Mucosa of rectum (tissue), 2 donors: Measurements from ENCODE around the gene OSBPL9.
"Not testable (repeated sequence)": the region's sequence is repeated elsewhere in the genome, so short reads cannot be mapped to it uniquely, and the experiment has no call there.

ENCODE experiments used
- H3K27ac ChIP-seq, 2 donors: one replicate each; pipeline ENCODE4 v1.7.0; 2013; ENCODE audit warnings: inconsistent platforms in 2 of 2, low read depth in 2 of 2, low read length in 2 of 2
- H3K27me3 ChIP-seq, 2 donors: one replicate each; pipeline ENCODE4 v1.7.0; 2013; ENCODE audit warnings: low read length in 2 of 2; ENCODE audit not compliant: control insufficient read depth in 2 of 2, insufficient read depth in 2 of 2
- H3K36me3 ChIP-seq, 2 donors: one replicate each; pipeline ENCODE4 v1.7.0; 2013; ENCODE audit warnings: low read length in 2 of 2; ENCODE audit not compliant: control insufficient read depth in 2 of 2, insufficient read depth in 2 of 2
- H3K4me1 ChIP-seq, 2 donors: one replicate each; pipeline ENCODE4 v1.7.0; 2013; ENCODE audit warnings: low read length in 2 of 2, mild to moderate bottlenecking in 1 of 2; ENCODE audit not compliant: control insufficient read depth in 2 of 2, insufficient read depth in 2 of 2
- H3K4me3 ChIP-seq, 2 donors: one replicate each; pipeline ENCODE4 v1.7.0; 2013; ENCODE audit warnings: low read length in 2 of 2
- H3K9ac ChIP-seq, 2 donors: one replicate each; pipeline ENCODE4 v1.7.0; 2013; ENCODE audit warnings: low read length in 2 of 2, low read depth in 1 of 2, mild to moderate bottlenecking in 1 of 2
- H3K9me3 ChIP-seq, 2 donors: one replicate each; pipeline ENCODE4 v1.7.0; 2013; ENCODE audit warnings: low read length in 2 of 2; ENCODE audit not compliant: control insufficient read depth in 2 of 2
- donor health status: healthy.
- donor health status: Normal muscosa, but diverticular disease.

The OSBPL9 gene

DNA sequence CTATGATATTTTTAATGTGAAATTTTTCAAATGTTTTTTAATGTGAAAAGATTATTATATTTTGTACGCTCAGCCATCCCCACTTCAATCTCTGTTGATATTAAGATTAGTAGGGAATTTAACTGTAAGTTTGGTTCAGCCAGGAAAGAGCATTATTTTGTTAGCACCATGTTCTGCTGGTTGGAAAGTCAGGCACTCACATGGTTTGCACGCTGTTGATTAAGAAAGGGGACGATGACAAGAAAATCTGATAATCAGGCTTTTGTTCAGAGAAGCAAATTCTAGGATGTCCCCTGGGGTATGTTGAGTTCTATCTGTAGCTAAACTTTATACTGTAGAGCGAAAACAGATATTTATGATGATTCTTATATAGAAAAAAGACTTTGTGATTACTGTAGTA, 115.1 kb downstream of the OSBPL9 start:
- Histone ChIP-seq H3K27ac (no peak overlapping the region), H3K4me1 (peaks cover 0 to 11% of the 10 kb centered on the region in 2 donors)

DNA sequence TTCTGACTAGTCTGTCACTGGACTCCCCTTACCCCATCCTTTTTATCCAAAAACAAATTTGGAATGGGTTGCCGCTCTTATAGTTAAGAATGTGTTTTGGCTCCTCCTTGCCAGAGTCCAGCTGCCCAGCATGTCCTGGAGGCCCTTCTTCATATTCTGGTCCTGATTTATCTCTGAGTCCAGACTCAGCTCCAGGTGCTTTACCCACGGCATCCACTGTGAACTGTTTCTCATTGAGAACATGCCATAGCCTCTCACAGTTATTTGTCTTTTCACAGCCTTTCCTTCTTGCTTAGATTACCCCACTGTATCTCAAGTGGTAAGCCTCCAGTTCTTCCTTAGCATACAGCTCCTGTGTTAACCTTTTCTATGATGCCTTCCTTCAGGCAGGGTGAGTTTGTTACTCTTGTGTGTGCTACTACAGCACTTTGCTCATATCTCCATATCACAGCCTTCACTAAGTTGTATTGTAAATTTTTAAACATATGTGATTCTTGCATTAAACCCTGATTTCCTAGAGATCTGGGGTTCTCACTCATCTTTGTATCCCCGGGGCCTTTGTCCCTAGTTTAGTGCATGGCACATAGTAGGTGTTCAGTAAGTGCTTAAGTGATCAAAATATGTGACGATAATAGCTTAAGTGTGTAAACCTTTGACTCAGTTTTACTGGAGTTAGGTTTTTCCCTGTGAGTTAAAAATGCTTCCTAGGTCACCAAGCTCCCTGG, 116.0 kb downstream of the OSBPL9 start:
- no peak overlapping the region for H3K27ac ChIP-seq
- no peaks in the 10 kb centered on the region for H3K9me3 ChIP-seq
- H3K27me3 ChIP-seq = no peaks in the 10 kb centered on the region
- peaks cover 0 to 11% of the 10 kb centered on the region in 2 donors for H3K4me1 ChIP-seq
- no peaks in the 10 kb centered on the region for H3K36me3 ChIP-seq
- H3K4me3 ChIP-seq = no peak overlapping the region
- no peak overlapping the region for H3K9ac ChIP-seq

More for the DNA sequence above, 115.1 kb downstream of the OSBPL9 start:
- Histone ChIP-seq H3K9ac (no peak overlapping the region), H3K36me3 (no peaks in the 10 kb centered on the region), H3K27me3 (no peaks in the 10 kb centered on the region), H3K4me3 (no peak overlapping the region), H3K9me3 (no peaks in the 10 kb centered on the region)

DNA sequence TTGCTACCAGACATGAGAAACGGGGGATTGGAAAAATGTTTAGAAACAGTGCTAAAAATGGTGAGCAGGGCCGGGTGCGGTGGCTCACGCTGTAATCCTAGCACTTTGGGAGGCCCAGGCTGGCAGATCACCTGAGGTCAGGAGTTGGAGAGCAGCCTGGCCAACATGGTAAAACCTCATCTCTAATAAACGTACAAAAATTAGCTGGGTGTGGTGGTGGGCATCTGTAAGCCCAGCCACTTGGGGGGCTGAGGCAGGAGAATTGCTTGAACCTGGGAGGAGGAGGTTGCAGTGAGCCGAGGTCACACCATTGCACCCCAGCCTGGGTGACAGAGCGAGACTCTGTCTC, 116.5 kb downstream of the OSBPL9 start:
- H3K27ac ChIP-seq = not testable (repeated sequence)

DNA sequence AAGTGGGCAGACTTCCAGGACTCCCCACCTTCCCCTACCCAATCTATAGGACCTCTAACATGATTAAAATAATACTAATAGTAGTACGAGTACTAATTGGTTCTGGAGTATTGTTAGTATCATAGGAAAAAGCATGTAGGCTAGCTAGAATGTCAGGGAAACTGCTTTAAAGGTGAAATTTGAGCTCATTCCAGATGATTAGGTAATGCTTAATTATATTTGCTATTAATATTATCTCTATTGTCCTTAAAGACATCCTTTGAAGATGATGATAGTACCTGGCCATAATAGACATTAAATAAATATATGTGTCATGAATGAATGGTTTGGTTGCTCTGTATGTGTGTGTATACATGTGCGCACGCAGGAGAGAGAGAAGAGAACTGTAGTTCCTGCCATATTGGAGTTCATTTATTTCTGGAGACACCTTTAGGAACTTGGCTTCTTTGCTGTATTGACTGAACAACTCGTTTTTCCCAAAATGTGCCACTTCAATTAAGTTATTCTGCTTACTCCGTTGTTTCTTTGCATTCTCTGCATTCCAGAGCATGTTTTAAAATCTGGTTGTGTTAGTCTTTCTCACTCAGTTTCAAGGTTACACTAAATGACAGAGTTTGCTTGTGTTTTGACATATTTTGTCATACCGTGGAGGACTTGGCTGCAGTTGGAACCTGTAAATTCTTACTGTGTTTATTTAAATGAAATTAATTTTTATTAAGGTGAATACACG, 117.1 kb downstream of the OSBPL9 start:
- Histone ChIP-seq H3K27me3 (no peaks in the 10 kb centered on the region), H3K4me3 (no peak overlapping the region), H3K36me3 (no peaks in the 10 kb centered on the region), H3K9me3 (no peaks in the 10 kb centered on the region), H3K9ac (no peak overlapping the region), H3K27ac (no peak overlapping the region), H3K4me1 (peaks cover 0 to 8% of the 10 kb centered on the region in 2 donors)

More for the DNA sequence above, 116.5 kb downstream of the OSBPL9 start:
- H3K36me3 ChIP-seq, H3K4me3 ChIP-seq, H3K9ac ChIP-seq, H3K27me3 ChIP-seq, H3K9me3 ChIP-seq: not testable (repeated sequence)
- peaks cover 0 to 11% of the 10 kb centered on the region in 2 donors for H3K4me1 ChIP-seq

DNA sequence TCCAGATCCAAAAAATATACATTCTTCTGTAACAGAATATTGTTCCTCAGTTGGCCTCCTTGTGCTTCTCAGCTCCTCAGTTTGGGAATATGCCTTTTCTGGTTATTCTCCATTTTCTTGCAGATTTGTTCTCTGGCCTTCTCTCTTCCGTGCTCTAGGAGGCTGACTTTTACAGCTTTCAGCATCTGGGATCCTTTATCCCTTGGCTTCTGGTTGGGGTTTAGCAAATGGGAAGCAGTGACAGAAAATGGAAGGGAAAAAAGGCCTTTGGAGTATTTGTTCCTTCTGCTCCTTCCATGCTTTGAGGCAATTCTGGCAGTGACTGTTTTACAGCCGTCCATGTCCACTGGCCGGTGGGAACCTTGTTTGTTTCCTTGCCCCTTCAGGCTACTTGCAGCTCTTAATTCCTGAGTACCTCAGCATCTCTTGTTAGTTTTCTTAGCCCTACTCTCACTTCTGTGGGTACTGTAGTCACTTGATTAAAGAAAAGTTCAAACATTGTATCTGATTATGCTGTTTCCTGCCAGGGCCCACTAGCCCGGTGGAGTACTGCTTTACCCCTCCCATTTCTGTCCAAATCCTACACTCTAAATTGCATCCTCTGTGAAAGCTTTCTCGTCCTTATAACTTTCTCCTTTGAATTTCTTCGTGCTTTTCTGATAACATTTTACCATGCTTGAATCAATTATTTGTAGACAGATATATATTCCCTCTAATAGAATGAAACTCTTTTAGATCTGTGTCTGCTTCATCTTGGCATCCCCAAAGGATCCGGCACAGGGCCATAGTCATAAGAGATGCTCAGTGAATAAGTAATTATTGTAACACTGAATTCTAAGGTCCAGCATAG, 118.2 kb downstream of the OSBPL9 start:
- H3K9ac ChIP-seq = no peak overlapping the region
- H3K4me3 ChIP-seq = no peak overlapping the region
- no peaks in the 10 kb centered on the region for H3K9me3 ChIP-seq
- H3K27ac ChIP-seq = no peak overlapping the region
- H3K27me3 ChIP-seq = no peaks in the 10 kb centered on the region
- H3K36me3 ChIP-seq = no peaks in the 10 kb centered on the region
- H3K4me1 ChIP-seq = peaks cover 0 to 5% of the 10 kb centered on the region in 2 donors

DNA sequence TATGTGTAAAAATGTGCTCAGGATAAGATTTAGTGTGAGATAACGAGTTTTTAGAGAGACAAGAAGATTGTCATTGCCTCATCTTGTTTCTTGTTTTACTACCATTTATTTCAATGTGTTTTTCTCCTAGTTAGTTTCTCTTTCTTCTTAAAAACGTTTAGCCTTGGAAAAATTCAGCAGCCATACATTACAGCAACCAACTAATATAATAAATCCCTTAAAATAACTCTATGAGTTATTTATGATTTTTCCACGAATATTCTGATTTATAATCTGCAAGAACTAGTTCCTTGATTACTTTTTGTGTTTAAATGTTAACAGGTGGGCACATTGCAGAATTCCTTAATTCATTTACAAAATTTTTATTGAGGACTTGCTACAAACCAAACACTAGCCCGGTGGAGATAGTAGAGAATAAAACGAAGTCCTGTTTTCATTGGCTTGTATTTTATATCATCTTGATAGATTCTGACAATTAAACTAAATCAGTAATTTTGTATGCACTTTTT, 118.9 kb downstream of the OSBPL9 start:
- Histone ChIP-seq H3K27ac (no peak overlapping the region), H3K9me3 (no peaks in the 10 kb centered on the region), H3K4me1 (no peaks in the 10 kb centered on the region), H3K4me3 (no peak overlapping the region), H3K9ac (no peak overlapping the region), H3K36me3 (no peaks in the 10 kb centered on the region), H3K27me3 (no peaks in the 10 kb centered on the region)

DNA sequence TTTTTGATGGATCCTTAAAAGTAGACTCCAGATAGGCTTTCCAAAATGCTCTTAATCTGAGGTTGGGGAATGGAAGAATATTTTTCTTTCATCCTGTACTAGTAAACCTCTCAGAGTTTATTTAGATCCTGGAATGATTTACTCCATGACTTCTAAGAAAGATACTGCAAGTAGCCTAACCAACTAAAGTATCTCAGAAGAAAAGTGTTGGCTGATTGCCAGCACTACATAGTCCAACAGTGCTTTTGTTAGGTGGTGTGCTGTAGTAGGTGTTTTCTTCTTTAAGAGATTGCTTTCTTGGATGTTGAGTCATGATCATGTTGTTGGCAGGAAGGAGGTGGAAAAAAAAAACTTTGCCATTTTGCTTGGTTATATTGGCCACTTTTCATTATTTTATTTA, 119.8 kb downstream of the OSBPL9 start:
- Histone ChIP-seq H3K36me3 (no peaks in the 10 kb centered on the region), H3K27ac (no peak overlapping the region), H3K4me3 (no peak overlapping the region), H3K4me1 (no peaks in the 10 kb centered on the region), H3K9me3 (no peaks in the 10 kb centered on the region), H3K27me3 (no peaks in the 10 kb centered on the region), H3K9ac (no peak overlapping the region)

DNA sequence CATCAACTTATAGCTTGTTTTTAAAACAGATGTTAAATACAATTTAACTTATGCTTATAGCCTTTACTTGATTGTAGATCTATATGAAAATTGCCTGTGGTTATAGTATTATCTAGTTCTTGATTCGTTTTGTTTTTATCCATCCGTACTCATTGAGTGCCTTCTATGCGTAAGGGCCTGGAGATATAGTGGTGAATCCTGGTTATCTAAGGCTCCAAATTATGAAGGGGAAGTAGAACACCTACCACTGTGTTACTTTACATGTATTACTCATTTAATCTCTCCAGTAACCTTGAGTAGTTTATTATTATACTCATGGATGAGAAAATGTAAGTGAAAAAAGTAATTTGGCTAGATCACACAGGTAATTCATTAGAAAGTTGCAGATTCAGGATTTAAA, 121.8 kb downstream of the OSBPL9 start:
- H3K36me3 ChIP-seq = no peaks in the 10 kb centered on the region
- H3K27ac ChIP-seq = no peak overlapping the region
- H3K4me3 ChIP-seq = no peak overlapping the region
- no peaks in the 10 kb centered on the region for H3K4me1 ChIP-seq
- no peaks in the 10 kb centered on the region for H3K27me3 ChIP-seq
- no peaks in the 10 kb centered on the region for H3K9me3 ChIP-seq
- no peak overlapping the region for H3K9ac ChIP-seq

DNA sequence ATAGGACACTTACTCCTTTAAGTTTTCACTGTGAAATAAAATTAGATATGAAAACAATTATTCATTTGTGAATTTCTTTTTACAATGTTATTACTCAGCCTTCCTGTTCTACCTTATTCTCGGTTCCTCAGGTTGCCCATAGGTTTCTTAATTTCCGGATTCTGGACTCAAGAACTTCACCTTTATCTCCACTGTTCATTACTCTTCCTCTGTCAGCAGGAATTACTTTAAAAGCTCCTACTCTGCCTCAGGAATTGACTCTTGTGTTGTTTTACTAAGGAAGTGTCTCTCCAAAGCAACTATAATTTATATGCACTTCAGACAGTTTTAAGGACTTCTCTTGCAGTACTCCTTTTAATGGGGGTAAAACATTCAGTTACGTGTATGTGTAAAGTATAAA, 123.8 kb downstream of the OSBPL9 start:
- no peaks in the 10 kb centered on the region for H3K4me1 ChIP-seq
- no peaks in the 10 kb centered on the region for H3K27me3 ChIP-seq
- H3K9me3 ChIP-seq = no peaks in the 10 kb centered on the region
- no peak overlapping the region for H3K27ac ChIP-seq
- H3K36me3 ChIP-seq = no peaks in the 10 kb centered on the region
- H3K4me3 ChIP-seq = no peak overlapping the region
- H3K9ac ChIP-seq = no peak overlapping the region
